H1 (cell line): Measurements from ENCODE around the gene MBOAT2. TPM values are rescaled to one million over a fixed set of nuclear protein-coding genes. Genes with fewer than 3 reads are reported as not detected.
"Not testable (repeated sequence)": the region's sequence is repeated elsewhere in the genome, so short reads cannot be mapped to it uniquely, and the experiment has no call there.

Source experiments
- CTCF ChIA-PET: fragments of 300-600 bp; sonication (Branson Sonifier 250); formaldehyde crosslinking; loops from one replicate; lab custom pipeline; 2021; ENCODE audit not compliant: partially characterized antibody; lab: Charles Lee
- POLR2A ChIA-PET: fragments of 300-600 bp; sonication (Branson Sonifier 250); formaldehyde crosslinking; loops from one replicate; lab custom pipeline; 2021; ENCODE audit warnings: inconsistent platforms; ENCODE audit not compliant: partially characterized antibody; lab: Charles Lee
- DNase-seq, 2 experiments: peaks; one replicate each; pipeline versions ENCODE4 v3.0.0 to v3.0.0-alpha.2; 2010 to 2022; ENCODE audit warnings: low spot score in 2 of 2, low read depth in 1 of 2, mixed read lengths in 1 of 2
- FAIRE-seq: peaks from 2 replicates; lab custom pipeline; 2011; peaks lifted over from hg19 to GRCh38; lab: Jason Lieb, UNC
- H2AFZ ChIP-seq: 2 replicates; pipeline ENCODE4 v1.8.1; 2012; ENCODE audit warnings: low read length, inconsistent platforms
- H2AK5ac ChIP-seq: 2 replicates; pipeline ENCODE4 v1.6.1; 2013; ENCODE audit warnings: low read depth, low read length
- H2BK120ac ChIP-seq: replicated peaks from 2 replicates; pipeline ENCODE3; 2013; ENCODE audit warnings: low read depth, low read length, inconsistent platforms
- H2BK12ac ChIP-seq: 2 replicates; pipeline ENCODE4 v1.6.1; 2013; ENCODE audit warnings: low read depth, low read length
- H2BK15ac ChIP-seq: 2 replicates; pipeline ENCODE4 v1.6.1; 2013; ENCODE audit warnings: low read length
- H2BK20ac ChIP-seq: 2 replicates; pipeline ENCODE4 v1.6.1; 2013; ENCODE audit warnings: low read length
- H2BK5ac ChIP-seq: 2 replicates; pipeline ENCODE4 v1.6.1; 2013; ENCODE audit warnings: low read depth, low read length
- H3K14ac ChIP-seq: 2 replicates; pipeline ENCODE4 v1.6.1; 2013; ENCODE audit warnings: inconsistent platforms; ENCODE audit not compliant: insufficient read length
- H3K18ac ChIP-seq: 2 replicates; pipeline ENCODE4 v1.6.1; 2013; ENCODE audit warnings: low read length; ENCODE audit errors: extremely low read depth
- H3K23ac ChIP-seq: 2 replicates; pipeline ENCODE4 v1.6.1; 2013; ENCODE audit warnings: inconsistent platforms; ENCODE audit not compliant: insufficient read length
- H3K23me2 ChIP-seq: 2 replicates; pipeline ENCODE4 v1.6.1; 2013; ENCODE audit warnings: low read depth, low read length
- H3K27ac ChIP-seq: 2 replicates; pipeline ENCODE4 v1.6.1; 2011; ENCODE audit warnings: low read depth, low read length, inconsistent platforms
- H3K27me3 ChIP-seq, 4 experiments: replicated peaks in 1 of 4; 1 replicate in 1 of 4; 2 replicates in 3 of 4; pipeline versions ENCODE4 v1.6.1 to v1.8.1; 2011 to 2013; ENCODE audit warnings: low read length in 3 of 4, mild to moderate bottlenecking in 3 of 4, inconsistent platforms in 2 of 4, mixed read lengths in 2 of 4, moderate library complexity in 1 of 4; ENCODE audit not compliant: control insufficient read depth in 3 of 4, insufficient read depth in 3 of 4; ENCODE audit errors: extremely low read depth in 1 of 4
- H3K36me3 ChIP-seq, 4 experiments: 2 replicates each; pipeline versions ENCODE4 v1.6.1 to v1.8.1; 2011 to 2013; ENCODE audit warnings: mild to moderate bottlenecking in 4 of 4, low read length in 3 of 4, moderate library complexity in 2 of 4, control low read depth in 1 of 4, inconsistent platforms in 1 of 4; ENCODE audit not compliant: insufficient read depth in 4 of 4, control insufficient read depth in 2 of 4
- H3K4ac ChIP-seq: replicated peaks from 2 replicates; pipeline ENCODE3; 2013; ENCODE audit warnings: low read length, low read depth, mixed read lengths, inconsistent platforms; ENCODE audit not compliant: insufficient read length
- H3K4me1 ChIP-seq, 4 experiments: replicated peaks in 1 of 4; 1 replicate in 1 of 4; 2 replicates in 3 of 4; pipeline versions ENCODE4 v1.6.1 to v1.8.1; 2011 to 2013; ENCODE audit warnings: low read length in 3 of 4, inconsistent platforms in 2 of 4, mixed read lengths in 1 of 4; ENCODE audit not compliant: insufficient read depth in 4 of 4, control insufficient read depth in 3 of 4
- H3K4me2 ChIP-seq, 2 experiments: 2 replicates each; pipeline versions ENCODE4 v1.6.1 to v1.8.1; 2011 to 2013; ENCODE audit warnings: low read depth in 2 of 2, low read length in 2 of 2, control low read depth in 1 of 2, inconsistent platforms in 1 of 2, mild to moderate bottlenecking in 1 of 2; ENCODE audit not compliant: insufficient read depth in 1 of 2
- H3K4me3 ChIP-seq, 4 experiments: fragments of 200-600, 300-600 bp in 1 of 4; sonication (generic), shearing (Covaris generic), sonication (Bioruptor Twin) in 1 of 4; 2 replicates each; pipeline versions ENCODE4 v1.5.1 to v1.8.1; 2011 to 2016; ENCODE audit warnings: low read length in 4 of 4, low read depth in 3 of 4, control low read depth in 2 of 4, inconsistent platforms in 2 of 4, mild to moderate bottlenecking in 2 of 4, mixed read lengths in 1 of 4, moderate library complexity in 1 of 4; ENCODE audit not compliant: insufficient read depth in 2 of 4; ENCODE audit errors: extremely low read depth in 1 of 4
- H3K56ac ChIP-seq: replicated peaks from 2 replicates; pipeline ENCODE3; 2013; ENCODE audit warnings: low read depth, mild to moderate bottlenecking, mixed read lengths, low read length, inconsistent platforms; ENCODE audit not compliant: insufficient read length
- H3K79me1 ChIP-seq: 2 replicates; pipeline ENCODE4 v1.6.1; 2013; ENCODE audit warnings: low read depth, low read length, control low read depth
- H3K79me2 ChIP-seq, 2 experiments: 2 replicates each; pipeline versions ENCODE4 v1.6.1 to v1.8.1; 2012 to 2013; ENCODE audit warnings: low read length in 2 of 2, mild to moderate bottlenecking in 2 of 2, inconsistent platforms in 1 of 2; ENCODE audit not compliant: insufficient read depth in 2 of 2, control insufficient read depth in 1 of 2
- H3K9ac ChIP-seq, 4 experiments: replicated peaks in 1 of 4; 1 replicate in 1 of 4; 2 replicates in 3 of 4; pipeline versions ENCODE4 v1.6.1 to v1.8.1; 2011 to 2013; ENCODE audit warnings: low read depth in 3 of 4, low read length in 3 of 4, control low read depth in 2 of 4, mild to moderate bottlenecking in 2 of 4, moderate library complexity in 2 of 4, inconsistent platforms in 1 of 4; ENCODE audit errors: extremely low read depth in 1 of 4
- H3K9me3 ChIP-seq, 2 experiments: 2 replicates each; pipeline versions ENCODE4 v1.6.1 to v1.8.1; 2012 to 2013; ENCODE audit warnings: mild to moderate bottlenecking in 2 of 2, moderate library complexity in 2 of 2, control low read depth in 1 of 2, inconsistent platforms in 1 of 2, low read depth in 1 of 2, low read length in 1 of 2, mixed read lengths in 1 of 2; ENCODE audit not compliant: insufficient read depth in 2 of 2
- H4K20me1 ChIP-seq, 2 experiments: replicated peaks in 1 of 2; 2 replicates each; pipeline versions ENCODE3 to v1.8.1; 2011 to 2013; ENCODE audit warnings: inconsistent platforms in 2 of 2, low read length in 2 of 2, mild to moderate bottlenecking in 1 of 2; ENCODE audit not compliant: insufficient read depth in 2 of 2, control insufficient read depth in 1 of 2
- H4K5ac ChIP-seq: 2 replicates; pipeline ENCODE4 v1.6.1; 2013; ENCODE audit warnings: low read length, low read depth, mixed read lengths, inconsistent platforms; ENCODE audit not compliant: insufficient read length
- H4K8ac ChIP-seq: 2 replicates; pipeline ENCODE4 v1.8.0; 2013; ENCODE audit warnings: mild to moderate bottlenecking, moderate library complexity, low read length, inconsistent platforms; ENCODE audit not compliant: insufficient read depth; ENCODE audit errors: extremely low read depth
- H4K91ac ChIP-seq: replicated peaks from 2 replicates; pipeline ENCODE3; 2013; ENCODE audit warnings: low read length, mixed read lengths, inconsistent platforms; ENCODE audit not compliant: insufficient read length
- WGBS, 2 experiments: shearing (Covaris generic) in 1 of 2; methylation state at CpG; one replicate each; pipeline versions ENCODE4 v1.1.6 to v1.1.7; 2013 to 2015; ENCODE audit warnings: low lambda C conversion rate in 2 of 2, mixed read lengths in 2 of 2, inconsistent platforms in 1 of 2, low coverage in 1 of 2, missing lambda C conversion rate in 1 of 2; ENCODE audit not compliant: insufficient replicate concordance in 2 of 2, insufficient coverage in 1 of 2, insufficient read length in 1 of 2; ENCODE audit errors: extremely low coverage in 1 of 2, missing lambda C conversion rate in 1 of 2; 5-methylcytosine and 5-hydroxymethylcytosine counted together
- polyA plus RNA-seq, 7 experiments: library from polyadenylated mRNA; depleted of rRNA in 3 of 7; stranded (reverse) in 5 of 7; unstranded in 2 of 7; fragments of >200 nt in 5 of 7; fragments of 200-250 nt in 2 of 7; gene quantifications; 1 replicate in 5 of 7; 2 replicates in 1 of 7; 4 replicates in 1 of 7; pipeline versions ENCODE4 v1.2.1 to v1.2.3, GENCODE V29; 2011 to 2013; ENCODE audit warnings: missing spikeins in 2 of 7, mixed read lengths in 2 of 7
- total RNA-seq: library from RNA; stranded (reverse); fragmentation: NEBNext Ultra II Directional; extraction: Animal tissue kit (Norgen Biotek cat#: 25700); gene quantifications from 2 replicates; pipeline ENCODE4 v1.2.1, GENCODE V29; 2021

Gene MBOAT2
- total and polyA plus RNA-seq, 2 of the 8 experiments (the other 6 are each of a cell fraction or from before 2014, with no cell fraction given): 11.2 to 23.4 TPM

DNA sequence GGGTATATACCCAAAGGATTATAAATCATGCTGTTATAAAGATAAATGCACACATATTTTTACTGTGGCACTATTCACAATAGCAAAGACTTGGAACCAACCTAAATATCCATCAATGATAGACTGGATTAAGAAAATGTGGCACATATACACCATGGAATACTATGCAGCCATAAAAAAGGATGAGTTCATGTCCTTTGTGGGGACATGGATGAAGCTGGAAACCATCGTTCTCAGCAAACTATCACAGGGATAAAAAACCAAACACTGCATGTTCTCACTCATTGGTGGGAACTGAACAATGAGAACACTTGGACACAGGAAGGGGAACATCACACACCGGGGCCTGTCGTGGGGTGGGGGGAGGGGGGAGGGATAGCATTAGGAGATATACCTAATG, 30.5 kb downstream of the MBOAT2 start:
- H4K20me1 ChIP-seq, H3K79me1 ChIP-seq, H3K36me3 ChIP-seq, FAIRE-seq, H2AFZ ChIP-seq, H4K5ac ChIP-seq, POLR2A ChIA-PET, H2BK12ac ChIP-seq, H3K4me2 ChIP-seq, H3K9ac ChIP-seq, H3K14ac ChIP-seq, H3K4me3 ChIP-seq, H3K23ac ChIP-seq, H2BK5ac ChIP-seq, H2AK5ac ChIP-seq, H3K9me3 ChIP-seq, CTCF ChIA-PET, H3K56ac ChIP-seq, H4K8ac ChIP-seq, H2BK15ac ChIP-seq, H3K23me2 ChIP-seq, DNase-seq, H3K4ac ChIP-seq, H3K18ac ChIP-seq, H2BK20ac ChIP-seq, H3K27me3 ChIP-seq, H3K27ac ChIP-seq, H4K91ac ChIP-seq, H3K4me1 ChIP-seq, H2BK120ac ChIP-seq: not testable (repeated sequence)
- 86% methylated on average over 1 of the region's 3 CpGs; no CpG with 5 or more reads in 1 of the 2 experiments for WGBS, 2 experiments
- peaks cover under 1 to 19% of the 10 kb centered on the region in 2 experiments; a peak in 3 of 4 replicates for H3K79me2 ChIP-seq

DNA sequence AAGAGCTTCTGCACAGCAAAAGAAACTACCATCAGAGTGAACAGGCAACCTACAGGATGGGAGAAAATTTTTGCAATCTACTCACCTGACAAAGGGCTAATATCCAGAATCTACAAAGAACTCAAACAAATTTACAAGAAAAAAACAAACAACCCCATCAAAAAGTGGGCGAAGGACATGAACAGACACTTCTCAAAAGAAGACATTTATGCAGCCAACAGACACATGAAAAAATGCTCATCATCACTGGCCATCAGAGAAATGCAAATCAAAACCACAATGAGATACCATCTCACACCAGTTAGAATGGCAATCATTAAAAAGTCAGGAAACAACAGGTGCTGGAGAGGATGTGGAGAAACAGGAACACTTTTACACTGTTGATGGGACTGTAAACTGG, 30.9 kb downstream of the MBOAT2 start:
- H4K20me1 ChIP-seq, POLR2A ChIA-PET, H3K4me3 ChIP-seq, DNase-seq, H4K91ac ChIP-seq, H3K9ac ChIP-seq, H3K27ac ChIP-seq, H3K14ac ChIP-seq, H2BK15ac ChIP-seq, H4K8ac ChIP-seq, H2BK120ac ChIP-seq, H4K5ac ChIP-seq, H3K4me1 ChIP-seq, FAIRE-seq, H3K36me3 ChIP-seq, H2AFZ ChIP-seq, H3K4me2 ChIP-seq, H2BK12ac ChIP-seq, H3K18ac ChIP-seq, H3K4ac ChIP-seq, H3K9me3 ChIP-seq, H3K23ac ChIP-seq, H2AK5ac ChIP-seq, H2BK5ac ChIP-seq, H3K79me1 ChIP-seq, H3K23me2 ChIP-seq, CTCF ChIA-PET, H3K27me3 ChIP-seq, H2BK20ac ChIP-seq, H3K56ac ChIP-seq: not testable (repeated sequence)
- H3K79me2 ChIP-seq: peaks cover 0 to 18% of the 10 kb centered on the region in 2 experiments; a peak in 2 of 4 replicates
- no CpG with 5 or more reads among the region's 1 CpG for WGBS, 2 experiments
